B cell (primary cell): Measurements from ENCODE around the gene OR2T8. TPM values are rescaled to one million over a fixed set of nuclear protein-coding genes. Genes with fewer than 3 reads are reported as not detected.
A peak's percentile ranks its signal among the peaks of the same experiment; 100 is the strongest.

Experiments used
- ATAC-seq: fragments of 200-7000 bp; cut with Tn5 transposase; one replicate; pipeline ENCODE4 v1.10.0; 2021; ENCODE audit warnings: low read depth, mild to moderate bottlenecking, moderate number of reproducible peaks, moderate library complexity
- CTCF ChIA-PET: fragments of 350-600 bp; sonication (Branson Sonifier 250); formaldehyde crosslinking; loops from one replicate; lab custom pipeline; 2021; ENCODE audit warnings: antibody characterized with exemption, inconsistent platforms; lab: Charles Lee
- POLR2A ChIA-PET: fragments of 350-600 bp; sonication (Branson Sonifier 250); formaldehyde crosslinking; loops from one replicate; lab custom pipeline; 2021; ENCODE audit warnings: antibody characterized with exemption; lab: Charles Lee
- DNase-seq: peaks from one replicate; pipeline ENCODE4 v3.0.0; 2013
- H2AFZ ChIP-seq: 2 replicates; pipeline ENCODE4 v1.6.1; 2012; ENCODE audit warnings: mild to moderate bottlenecking, low read depth, low read length; ENCODE audit not compliant: insufficient read depth, poor library complexity, severe bottlenecking
- H3K27ac ChIP-seq, 2 donors: 1 replicate in 1 of 2; 2 replicates in 1 of 2; pipeline ENCODE4 v1.5.1; 2012 to 2013; ENCODE audit warnings: low read length in 2 of 2, mild to moderate bottlenecking in 2 of 2, moderate library complexity in 1 of 2
- H3K27me3 ChIP-seq, 4 experiments: fragments of 200-600 bp in 1 of 4; sonication (generic) in 1 of 4; replicated peaks in 1 of 4; 1 replicate in 2 of 4; 2 replicates in 2 of 4; pipeline versions ENCODE4 v1.6.1 to v1.7.0; 2013 to 2016; ENCODE audit warnings: low read length in 3 of 4, mild to moderate bottlenecking in 2 of 4, mixed read lengths in 1 of 4, moderate library complexity in 1 of 4; ENCODE audit not compliant: insufficient read depth in 4 of 4, control insufficient read depth in 3 of 4; ENCODE audit errors: control extremely low read depth in 1 of 4
- H3K36me3 ChIP-seq, 2 experiments: replicated peaks in 1 of 2; 1 replicate in 1 of 2; 2 replicates in 1 of 2; pipeline versions ENCODE4 v1.6.1 to v1.7.1; 2013; ENCODE audit warnings: low read length in 1 of 2; ENCODE audit not compliant: insufficient read depth in 2 of 2, control insufficient read depth in 1 of 2; ENCODE audit errors: control extremely low read depth in 1 of 2, extremely low read depth in 1 of 2
- H3K4me1 ChIP-seq, 2 donors: fragments of 200-600 bp in 1 of 2; sonication (generic) in 1 of 2; 1 replicate in 1 of 2; 2 replicates in 1 of 2; pipeline versions ENCODE4 v1.5.1 to v1.6.1; 2013 to 2017; ENCODE audit warnings: low read length in 2 of 2; ENCODE audit not compliant: control insufficient read depth in 2 of 2, insufficient read depth in 2 of 2
- H3K4me2 ChIP-seq: replicated peaks from 2 replicates; pipeline ENCODE3; 2012; ENCODE audit warnings: mild to moderate bottlenecking, low read depth, low read length; ENCODE audit not compliant: poor library complexity, severe bottlenecking
- H3K4me3 ChIP-seq, 5 experiments: fragments of 200-600 bp in 1 of 5; sonication (generic) in 1 of 5; 1 replicate in 3 of 5; 2 replicates in 2 of 5; pipeline versions ENCODE4 v1.5.1 to v1.7.0; 2011 to 2016; ENCODE audit warnings: low read length in 4 of 5, mild to moderate bottlenecking in 4 of 5, low read depth in 2 of 5, control low read depth in 1 of 5, moderate library complexity in 1 of 5; ENCODE audit not compliant: insufficient read depth in 1 of 5; ENCODE audit errors: control extremely low read depth in 1 of 5, extremely low read depth in 1 of 5
- H3K79me2 ChIP-seq: fragments of 200-600 bp; sonication (generic); one replicate; pipeline ENCODE4 v1.6.0; 2016; ENCODE audit warnings: low read length; ENCODE audit not compliant: control insufficient read depth, insufficient read depth
- H3K9ac ChIP-seq: fragments of 200-600 bp; sonication (generic); 2 replicates; pipeline ENCODE4 v1.6.1; 2017; ENCODE audit warnings: mild to moderate bottlenecking, low read length, moderate library complexity
- H3K9me3 ChIP-seq, 3 donors: one replicate each; pipeline versions ENCODE4 v1.6.1 to v1.7.1; 2013; ENCODE audit warnings: low read length in 2 of 3; ENCODE audit not compliant: control insufficient read depth in 2 of 3, insufficient read depth in 1 of 3; ENCODE audit errors: control extremely low read depth in 1 of 3
- H4K20me1 ChIP-seq: 2 replicates; pipeline ENCODE4 v1.6.0; 2012; ENCODE audit warnings: mild to moderate bottlenecking, low read length; ENCODE audit not compliant: insufficient read depth, control insufficient read depth, poor library complexity, severe bottlenecking
- H3K27ac Mint-ChIP-seq: one replicate; pipeline ENCODE4 v1.8.0; 2021; ENCODE audit warnings: mixed read lengths
- H3K27me3 Mint-ChIP-seq: one replicate; pipeline ENCODE4 v1.8.0; 2021; ENCODE audit warnings: mixed read lengths
- H3K4me1 Mint-ChIP-seq: one replicate; pipeline ENCODE4 v1.8.0; 2021; ENCODE audit warnings: mixed read lengths
- H3K4me3 Mint-ChIP-seq: one replicate; pipeline ENCODE4 v1.8.0; 2021; ENCODE audit warnings: mixed read lengths
- H3K9me3 Mint-ChIP-seq: one replicate; pipeline ENCODE4 v1.8.0; 2022; ENCODE audit warnings: mixed read lengths; ENCODE audit not compliant: insufficient read depth
- CTCF ChIP-seq: fragments of 200-600 bp; IDR thresholded peaks from one replicate; pipeline ENCODE4 v1.8.0; 2022; ENCODE audit warnings: antibody characterized with exemption, mild to moderate bottlenecking
- EZH2 ChIP-seq: IDR thresholded peaks from 2 replicates; pipeline ENCODE4 v1.6.1; 2012; ENCODE audit warnings: borderline replicate concordance, low read depth, mild to moderate bottlenecking, moderate library complexity, low read length; ENCODE audit not compliant: insufficient read depth, poor library complexity, severe bottlenecking
- WGBS: methylation state at CpG from one replicate; pipeline ENCODE4 v1.1.5; 2013; ENCODE audit warnings: missing lambda C conversion rate; ENCODE audit not compliant: insufficient coverage; 5-methylcytosine and 5-hydroxymethylcytosine counted together
- intact Hi-C: fragments of 100-400 bp; cut with micrococcal nuclease; formaldehyde crosslinking; loops from one replicate; pipeline ENCODE4 v1.10.0; 2022
- polyA plus RNA-seq: library from polyadenylated mRNA; depleted of rRNA; stranded (reverse); fragments of >200 nt; gene quantifications from 2 replicates; pipeline ENCODE4 v1.2.3, GENCODE V29; 2012
- total RNA-seq, 2 donors: library from RNA; stranded (reverse); fragments of 120-200 nt in 1 of 2; gene quantifications; 1 replicate in 1 of 2; 2 replicates in 1 of 2; pipeline versions ENCODE4 v1.2.3 to v1.2.4, GENCODE V29; 2013 to 2022

Gene OR2T8
- total and polyA plus RNA-seq, 2 donors (not counting 1 experiment from before 2014, with no cell fraction given), result 0.67 TPM; not detected in 1

DNA sequence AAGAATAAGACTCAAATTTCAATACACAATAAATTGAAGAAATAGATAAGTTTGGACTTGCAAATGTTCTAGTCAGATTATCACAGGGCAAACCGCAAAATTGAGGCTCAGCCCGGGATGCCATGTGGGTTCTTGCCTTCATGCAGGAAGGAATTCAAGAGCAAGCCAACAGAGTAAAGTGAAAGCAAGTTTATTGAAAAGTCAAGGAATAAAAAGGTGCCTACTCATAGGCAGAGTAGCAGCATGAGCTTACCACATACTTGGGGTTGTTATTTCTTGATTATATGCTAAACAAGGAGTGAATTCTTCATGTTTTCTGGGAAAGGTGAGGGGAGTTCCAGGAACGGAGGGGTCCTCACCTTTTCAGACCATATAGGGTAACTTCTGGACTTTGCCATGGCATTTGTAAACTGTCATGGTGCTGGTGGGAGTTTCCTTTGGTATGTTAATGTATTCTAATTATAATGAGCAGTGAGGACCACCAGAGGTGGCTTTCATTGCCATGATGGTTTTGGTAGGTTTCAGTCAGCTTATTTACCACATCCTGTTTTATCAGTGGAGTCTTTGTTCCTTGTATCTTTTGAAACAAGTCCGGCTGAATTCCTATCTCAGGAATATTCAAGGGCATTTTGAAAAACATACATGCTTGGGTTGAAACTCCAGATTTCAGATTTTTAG, 43.0 kb downstream of the OR2T8 start:
- H3K4me3 ChIP-seq, result no peak overlapping the region
- H3K9ac ChIP-seq, result no peak overlapping the region
- H3K4me1 Mint-ChIP-seq, result peaks cover 21% of the 10 kb centered on the region
- H3K4me3 Mint-ChIP-seq, result no peak overlapping the region
- H3K9me3 Mint-ChIP-seq, result peaks cover 4% of the 10 kb centered on the region
- DNase-seq (no peak), ATAC-seq (no peak)
- no peak overlapping the region for H3K27ac ChIP-seq
- no peaks in the 10 kb centered on the region for H4K20me1 ChIP-seq
- intact Hi-C loops, result no loop called here
- 0% methylated on average over 2 of the region's 4 CpGs for WGBS
- H3K4me2 ChIP-seq, result no peak overlapping the region
- no peak for TF ChIP-seq EZH2
- H3K9me3 ChIP-seq, result no peaks in the 10 kb centered on the region
- peaks cover 12 to 21% of the 10 kb centered on the region in 2 donors for H3K4me1 ChIP-seq
- POLR2A ChIA-PET, result no interaction called here
- no peaks in the 10 kb centered on the region for H3K27me3 ChIP-seq
- peaks cover 4% of the 10 kb centered on the region for H3K27me3 Mint-ChIP-seq
- no peaks in the 10 kb centered on the region for H3K36me3 ChIP-seq
- H2AFZ ChIP-seq, result no peak overlapping the region
- H3K27ac Mint-ChIP-seq, result no peak overlapping the region
- CTCF ChIA-PET, result no interaction called here
- H3K79me2 ChIP-seq, result no peaks in the 10 kb centered on the region

- no peak for ATAC-seq
Observed at GRCh38 chr1:247964933-247965332, 44.9 kb downstream of the OR2T8 start, which contains the start of gene OR2AK2. OR2AK2 (plus strand) TSS chr1:247965233; CDS start chr1:247965377, 144 bp downstream.

More at GRCh38 chr1:247964933-247965332, 44.9 kb downstream of the OR2T8 start, which contains the start of gene OR2AK2:
- no peak within 1 kb of the TSS for H2AFZ ChIP-seq
- no CpG with 5 or more reads among the region's 2 CpGs for WGBS
- H3K4me2 ChIP-seq, result peak within 1 kb of the TSS; percentile 66
- no peaks in the 10 kb centered on the region for H3K9me3 ChIP-seq
- no peak within 1 kb of the TSS for H3K4me3 ChIP-seq
- TF ChIP-seq CTCF (no peak), EZH2 (no peak)
- H3K9me3 Mint-ChIP-seq, result peaks cover 4% of the 10 kb centered on the region
- CTCF ChIA-PET, result no interaction called here
- H3K9ac ChIP-seq, result no peak within 1 kb of the TSS
- no peaks in the 10 kb centered on the region for H3K36me3 ChIP-seq
- intact Hi-C loops, result no loop called here
- DNase-seq, result no peak
- H3K27ac ChIP-seq, result peak within 1 kb of the TSS in 1 of 2 donors; percentile 38
- no peaks in the 10 kb centered on the region for H3K27me3 ChIP-seq
- H3K4me3 Mint-ChIP-seq, result no peak within 1 kb of the TSS
- no peaks in the 10 kb centered on the region for H4K20me1 ChIP-seq
- H3K4me1 Mint-ChIP-seq, result peaks cover 21% of the 10 kb centered on the region
- H3K27ac Mint-ChIP-seq, result no peak within 1 kb of the TSS
- POLR2A ChIA-PET, result no interaction called here
- H3K27me3 Mint-ChIP-seq, result peaks cover 4% of the 10 kb centered on the region
- H3K79me2 ChIP-seq, result no peaks in the 10 kb centered on the region
- H3K4me1 ChIP-seq, result peaks cover 12 to 21% of the 10 kb centered on the region in 2 donors
